Colonic mucosa (tissue), 4 donors: ENCODE measurements around the gene PDLIM7. TPM values are rescaled to one million over a fixed set of nuclear protein-coding genes. Genes with fewer than 3 reads are reported as not detected.
"Not testable (repeated sequence)": the region's sequence is repeated elsewhere in the genome, so short reads cannot be mapped to it uniquely, and the experiment has no call there.

Experiments
- DNase-seq: peaks from one replicate; pipeline ENCODE4 v3.0.0-alpha.2; 2020
- H3K27ac ChIP-seq: fragments of 200-600 bp; one replicate; pipeline ENCODE4 v1.8.0; 2021
- H3K27me3 ChIP-seq: fragments of 200-600 bp; one replicate; pipeline ENCODE4 v1.8.0; 2021
- H3K36me3 ChIP-seq: fragments of 200-600 bp; one replicate; pipeline ENCODE4 v1.8.0; 2021
- H3K4me1 ChIP-seq: fragments of 200-600 bp; one replicate; pipeline ENCODE4 v1.8.0; 2021; ENCODE audit warnings: mild to moderate bottlenecking
- H3K4me3 ChIP-seq: fragments of 200-600 bp; one replicate; pipeline ENCODE4 v1.8.0; 2021
- H3K9ac ChIP-seq, 2 donors: one replicate each; pipeline ENCODE4 v1.7.0; 2013; ENCODE audit warnings: control low read depth in 2 of 2, low read depth in 2 of 2, low read length in 2 of 2
- H3K9me3 ChIP-seq: fragments of 200-600 bp; one replicate; pipeline ENCODE4 v1.8.0; 2021
- CTCF ChIP-seq: fragments of 200-600 bp; IDR thresholded peaks from one replicate; pipeline ENCODE4 v1.8.0; 2022; ENCODE audit warnings: antibody characterized with exemption, mild to moderate bottlenecking
- intact Hi-C: fragments of 100-400 bp; cut with DNase I; formaldehyde crosslinking; loops from one replicate; pipeline ENCODE4 v1.14.1; 2022
- total RNA-seq, 2 donors: library from RNA; stranded (reverse); fragmentation: NEBNext Ultra II Directional in 1 of 2; extraction: Animal tissue kit (Norgen Biotek cat#: 25700) in 1 of 2; gene quantifications; one replicate each; pipeline ENCODE4 v1.2.1, GENCODE V29; 2021
- donor health status: healthy.
- donor health status: DM: no; HTN: no; CAD: no.
- donor health status: DM: no; HTN: no; CAD: no.

Gene PDLIM7
- total RNA-seq, 2 donors from 2014 or later, result 19.7 to 44.9 TPM

- Histone ChIP-seq H3K9me3 (no peaks in the 10 kb centered on the region), H3K27ac (no peak overlapping the region), H3K4me1 (peaks cover 7% of the 10 kb centered on the region), H3K4me3 (no peak overlapping the region), H3K36me3 (no peaks in the 10 kb centered on the region), H3K27me3 (no peaks in the 10 kb centered on the region), H3K9ac (no peak overlapping the region)
- TF ChIP-seq CTCF, result no peak
- intact Hi-C loops, result no loop called here
- no peak for DNase-seq
Measured at GRCh38 chr5:177539411-177539810, 42.0 kb upstream of the PDLIM7 start.

- Histone ChIP-seq H3K9me3 (no peaks in the 10 kb centered on the region), H3K36me3 (no peaks in the 10 kb centered on the region), H3K4me3 (no peak overlapping the region), H3K9ac (no peak overlapping the region), H3K27ac (no peak overlapping the region), H3K27me3 (no peaks in the 10 kb centered on the region), H3K4me1 (peaks cover 7% of the 10 kb centered on the region)
- no peak for DNase-seq
- TF ChIP-seq CTCF, result no peak
- intact Hi-C loops, result no loop called here
Measured at GRCh38 chr5:177538876-177539275, 41.5 kb upstream of the PDLIM7 start.

GRCh38 chr5:177537389-177538361, 40.3 kb upstream of the PDLIM7 start:
- H3K9me3 ChIP-seq, result no peaks in the 10 kb centered on the region
- H3K9ac ChIP-seq, result no peak overlapping the region
- no peak overlapping the region for H3K4me3 ChIP-seq
- DNase-seq, result peak; percentile 38
- peaks cover 7% of the 10 kb centered on the region for H3K4me1 ChIP-seq
- intact Hi-C loops, result no loop called here
- H3K27me3 ChIP-seq, result no peaks in the 10 kb centered on the region
- no peak for TF ChIP-seq CTCF
- H3K36me3 ChIP-seq, result no peaks in the 10 kb centered on the region
- H3K27ac ChIP-seq, result peak overlapping the region; percentile 47

- H3K27ac ChIP-seq, result no peak overlapping the region
- no peaks in the 10 kb centered on the region for H3K36me3 ChIP-seq
- H3K9ac ChIP-seq, result no peak overlapping the region
- DNase-seq, result no peak
- peaks cover 7% of the 10 kb centered on the region for H3K4me1 ChIP-seq
- no peak overlapping the region for H3K4me3 ChIP-seq
- intact Hi-C loops, result no loop called here
- TF ChIP-seq CTCF, result no peak
- H3K9me3 ChIP-seq, result no peaks in the 10 kb centered on the region
- no peaks in the 10 kb centered on the region for H3K27me3 ChIP-seq
Measured at GRCh38 chr5:177536386-177536785, 39.0 kb upstream of the PDLIM7 start.

- no peaks in the 10 kb centered on the region for H3K36me3 ChIP-seq
- no peak overlapping the region for H3K4me3 ChIP-seq
- H3K27me3 ChIP-seq, result no peaks in the 10 kb centered on the region
- DNase-seq, result no peak
- peaks cover 7% of the 10 kb centered on the region for H3K4me1 ChIP-seq
- H3K9me3 ChIP-seq, result no peaks in the 10 kb centered on the region
- intact Hi-C loops, result no loop called here
- H3K9ac ChIP-seq, result no peak overlapping the region
- TF ChIP-seq CTCF, result no peak
- no peak overlapping the region for H3K27ac ChIP-seq
Measured at GRCh38 chr5:177535125-177535524, 37.7 kb upstream of the PDLIM7 start.

- H3K9me3 ChIP-seq, H3K4me1 ChIP-seq, H3K27me3 ChIP-seq, H3K9ac ChIP-seq, H3K27ac ChIP-seq, intact Hi-C loops, DNase-seq, H3K4me3 ChIP-seq, H3K36me3 ChIP-seq: not testable (repeated sequence)
Measured at GRCh38 chr5:177534433-177534832, 37.0 kb upstream of the PDLIM7 start.
